ENCODE measurements around the gene PLEKHA7. TPM values are rescaled to one million over a fixed set of nuclear protein-coding genes. Genes with fewer than 3 reads are reported as not detected.

Gene PLEKHA7
- total and polyA plus RNA-seq, 2 of the 13 experiments (the other 11 are each of a cell fraction or from before 2014, with no cell fraction given) = 17.5 to 18.7 TPM

GRCh38 chr11:16800382-16800781 is 213.8 kb downstream of the PLEKHA7 start:
- no TSS peak for BruUV-seq (replicated peaks)
- ATAC-seq (no peak), DNase-seq (ENCODE audit: low spot score) (no peak), FAIRE-seq (no peak)
- in situ Hi-C loops (cut with HindIII; ENCODE audit: extremely low pct_ligation_motif_present, low pct_unique_long_range_greater_than_20kb) = loop anchor here (10.0 kb wide), 1 partner anchor 274 kb away; the partner anchor contains the start of gene RPS13
- no peaks in the 10 kb centered on the region for H3K79me2 ChIP-seq (ENCODE audit: insufficient read depth, low read length)
- H2AFZ ChIP-seq (ENCODE audit: low read length) = no peak overlapping the region
- no peak overlapping the region for H3K9ac ChIP-seq (ENCODE audit: insufficient read depth, low read depth, low read length)
- intact Hi-C loops (cut with micrococcal nuclease; ENCODE audit: unreplicated experiment) = no loop called here
- peaks cover 6% of the 10 kb centered on the region; the same call in 1 of the 2 replicates for H4K20me1 ChIP-seq (ENCODE audit: insufficient read depth, low read length)
- H3K36me3 ChIP-seq (replicated peaks in 1 of 2; ENCODE audit: control insufficient read depth in 1 of 2, insufficient read depth in 2 of 2, low read length in 2 of 2) = peaks cover 10 to 17% of the 10 kb centered on the region in 2 experiments
- no peak overlapping the region for H3K4me3 ChIP-seq (replicated peaks in 1 of 3; ENCODE audit: insufficient read depth in 1 of 3, low read depth in 2 of 3, low read length in 3 of 3)
- H3K4me1 ChIP-seq (ENCODE audit: insufficient read depth, low read length) = peaks cover 19% of the 10 kb centered on the region
- H3K27me3 ChIP-seq (ENCODE audit: control insufficient read depth in 1 of 2, insufficient read depth in 2 of 2, low read length in 2 of 2) = no peaks in the 10 kb centered on the region
- H3K9me3 ChIP-seq (ENCODE audit: low read length) = no peaks in the 10 kb centered on the region
- H3K27ac ChIP-seq (ENCODE audit: extremely low read length, insufficient read depth, low read length) = no peak overlapping the region
- CTCF ChIA-PET (ENCODE audit: low intra/inter-chr PET ratio, low total read pairs) = no interaction called here
- H3K4me2 ChIP-seq (ENCODE audit: low read depth, low read length) = no peak overlapping the region
- TF ChIP-seq ZNF782 (CRISPR knock-in tag; IDR thresholded peaks at IDR 0.05; ENCODE audit: borderline replicate concordance) (no peak), ATF4 (CRISPR knock-in tag; IDR thresholded peaks at IDR 0.05) (no peak), ZNF724P (CRISPR knock-in tag; IDR thresholded peaks at IDR 0.05; ENCODE audit: borderline replicate concordance) (no peak), DDIT3 (CRISPR knock-in tag; IDR thresholded peaks at IDR 0.05) (no peak)
- POLR2A ChIA-PET = no interaction called here

- Histone ChIP-seq H3K9me3 (ENCODE audit: low read length) (no peaks in the 10 kb centered on the region), H3K9ac (ENCODE audit: insufficient read depth, low read depth, low read length) (no peak overlapping the region), H3K79me2 (ENCODE audit: insufficient read depth, low read length) (no peaks in the 10 kb centered on the region), H3K27ac (ENCODE audit: extremely low read length, insufficient read depth, low read length) (no peak overlapping the region), H3K27me3 (ENCODE audit: control insufficient read depth in 1 of 2, insufficient read depth in 2 of 2, low read length in 2 of 2) (no peaks in the 10 kb centered on the region), H4K20me1 (ENCODE audit: insufficient read depth, low read length) (peaks cover 6% of the 10 kb centered on the region; the same call in 1 of the 2 replicates), H2AFZ (ENCODE audit: low read length) (no peak overlapping the region), H3K4me1 (ENCODE audit: insufficient read depth, low read length) (peaks cover 14% of the 10 kb centered on the region), H3K4me3 (replicated peaks in 1 of 3; ENCODE audit: insufficient read depth in 1 of 3, low read depth in 2 of 3, low read length in 3 of 3) (no peak overlapping the region), H3K36me3 (replicated peaks in 1 of 2; ENCODE audit: control insufficient read depth in 1 of 2, insufficient read depth in 2 of 2, low read length in 2 of 2) (peaks cover 10 to 17% of the 10 kb centered on the region in 2 experiments), H3K4me2 (ENCODE audit: low read depth, low read length) (no peak overlapping the region)
- POLR2A ChIA-PET = no interaction called here
- intact Hi-C loops (cut with micrococcal nuclease; ENCODE audit: unreplicated experiment) (no loop called here), in situ Hi-C loops (cut with HindIII; ENCODE audit: extremely low pct_ligation_motif_present, low pct_unique_long_range_greater_than_20kb) (loop anchor here (10.0 kb wide), 1 partner anchor 275 kb away; the partner anchor contains the start of gene RPS13)
- BruUV-seq (replicated peaks) = no TSS peak
- DNase-seq (ENCODE audit: low spot score) = no peak
- ATAC-seq = no peak
- CTCF ChIA-PET (ENCODE audit: low intra/inter-chr PET ratio, low total read pairs) = no interaction called here
- FAIRE-seq = no peak
- TF ChIP-seq ZNF280D (CRISPR knock-in tag; IDR thresholded peaks at IDR 0.05) (no peak), CSRNP1 (CRISPR knock-in tag; IDR thresholded peaks at IDR 0.05) (no peak), PRDM4 (CRISPR knock-in tag; IDR thresholded peaks at IDR 0.05; ENCODE audit: borderline replicate concordance) (no peak)
These were observed 214.3 kb downstream of the PLEKHA7 start for GRCh38 chr11:16799890-16800289.
